ENCODE data around the gene GAMT.

GRCh38 chr19:1437609-1438008, 36.3 kb upstream of the GAMT start:
- TF ChIP-seq CTCF (conservative IDR thresholded peaks at IDR 0.05; ENCODE audit: low read depth in 2 of 2) (no peak), EZH2 (IDR thresholded peaks at IDR 0.05; ENCODE audit: low read depth, unreplicated experiment) (no peak), NANOG (IDR thresholded peaks at IDR 0.05; ENCODE audit: borderline replicate concordance) (no peak), POLR2AphosphoS5 (IDR thresholded peaks at IDR 0.05; ENCODE audit: low read depth) (no peak), ETS1 (IDR thresholded peaks at IDR 0.05) (no peak), STAT1 (IDR thresholded peaks at IDR 0.05; ENCODE audit: unreplicated experiment) (no peak), REST (IDR thresholded peaks at IDR 0.05; ENCODE audit: unreplicated experiment) (no peak), ZNF114 (CRISPR knock-in tag; IDR thresholded peaks at IDR 0.05) (no peak), ZNF331 (CRISPR knock-in tag; IDR thresholded peaks at IDR 0.05; ENCODE audit: low read depth) (no peak)

Measured in GM23338 (cell line).